ENCODE measurements around the gene GRIK4. TPM values are rescaled to one million over a fixed set of nuclear protein-coding genes. Genes with fewer than 3 reads are reported as not detected.

The GRIK4 gene
- total RNA-seq, 2 experiments from 2014 or later = not detected

DNA sequence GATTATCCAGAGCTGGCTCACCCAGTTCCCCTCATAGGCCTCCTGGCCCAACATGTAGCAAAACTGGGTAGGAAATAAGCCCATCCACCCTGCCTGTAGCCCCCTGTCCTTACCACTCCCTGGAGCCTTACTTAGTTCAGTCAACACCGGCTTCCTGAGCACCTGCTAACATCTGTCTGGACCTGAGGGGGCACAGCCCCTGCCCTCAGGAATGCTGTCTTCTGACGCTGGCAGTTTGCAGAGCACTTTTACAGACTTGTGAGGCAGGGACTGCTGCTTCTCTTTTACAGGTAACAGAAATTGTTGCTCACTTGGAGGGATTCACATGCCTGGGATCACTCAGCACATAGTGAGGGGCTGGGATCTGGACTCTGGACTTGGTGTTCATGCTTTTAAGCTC lies 360.4 kb downstream of the GRIK4 start:
- Mint-ChIP-seq H3K36me3 (ENCODE audit: low read depth) (no peaks in the 10 kb centered on the region), H3K4me3 (no peak overlapping the region), H3K27ac (no peak overlapping the region), H3K9me3 (peaks cover 5% of the 10 kb centered on the region), H3K4me1 (ENCODE audit: low read depth) (no peaks in the 10 kb centered on the region), H3K27me3 (peaks cover 46% of the 10 kb centered on the region)
- no peak overlapping the region for H3K27ac ChIP-seq (ENCODE audit: low read depth in 1 of 2, low read length in 2 of 2)
- intact Hi-C loops (cut with DNase I, micrococcal nuclease) = no loop called here
- ATAC-seq (ENCODE audit: poor library complexity) (no peak), DNase-seq (no peak)
- ChIA-PET POLR2A (no interaction called here), CTCF (no interaction called here)
- TF ChIP-seq, protein P1, sequence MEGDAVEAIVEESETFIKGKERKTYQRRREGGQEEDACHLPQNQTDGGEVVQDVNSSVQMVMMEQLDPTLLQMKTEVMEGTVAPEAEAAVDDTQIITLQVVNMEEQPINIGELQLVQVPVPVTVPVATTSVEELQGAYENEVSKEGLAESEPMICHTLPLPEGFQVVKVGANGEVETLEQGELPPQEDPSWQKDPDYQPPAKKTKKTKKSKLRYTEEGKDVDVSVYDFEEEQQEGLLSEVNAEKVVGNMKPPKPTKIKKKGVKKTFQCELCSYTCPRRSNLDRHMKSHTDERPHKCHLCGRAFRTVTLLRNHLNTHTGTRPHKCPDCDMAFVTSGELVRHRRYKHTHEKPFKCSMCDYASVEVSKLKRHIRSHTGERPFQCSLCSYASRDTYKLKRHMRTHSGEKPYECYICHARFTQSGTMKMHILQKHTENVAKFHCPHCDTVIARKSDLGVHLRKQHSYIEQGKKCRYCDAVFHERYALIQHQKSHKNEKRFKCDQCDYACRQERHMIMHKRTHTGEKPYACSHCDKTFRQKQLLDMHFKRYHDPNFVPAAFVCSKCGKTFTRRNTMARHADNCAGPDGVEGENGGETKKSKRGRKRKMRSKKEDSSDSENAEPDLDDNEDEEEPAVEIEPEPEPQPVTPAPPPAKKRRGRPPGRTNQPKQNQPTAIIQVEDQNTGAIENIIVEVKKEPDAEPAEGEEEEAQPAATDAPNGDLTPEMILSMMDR (IDR thresholded peaks at IDR 0.05) = no peak
- H3K9me3 ChIP-seq (ENCODE audit: control insufficient read depth in 1 of 2, insufficient read depth in 1 of 2, low read length in 2 of 2) = peaks cover 0 to 20% of the 10 kb centered on the region in 2 experiments
- H3K36me3 ChIP-seq (ENCODE audit: insufficient read depth, low read length) = no peaks in the 10 kb centered on the region
- peaks cover 0 to 3% of the 10 kb centered on the region in 2 experiments for H3K27me3 ChIP-seq (ENCODE audit: control insufficient read depth in 1 of 2, insufficient read depth in 2 of 2, low read length in 2 of 2)
- no peaks in the 10 kb centered on the region for H3K4me1 ChIP-seq (ENCODE audit: insufficient read depth, low read length)
- H3K4me3 ChIP-seq (ENCODE audit: low read length) = no peak overlapping the region

DNA sequence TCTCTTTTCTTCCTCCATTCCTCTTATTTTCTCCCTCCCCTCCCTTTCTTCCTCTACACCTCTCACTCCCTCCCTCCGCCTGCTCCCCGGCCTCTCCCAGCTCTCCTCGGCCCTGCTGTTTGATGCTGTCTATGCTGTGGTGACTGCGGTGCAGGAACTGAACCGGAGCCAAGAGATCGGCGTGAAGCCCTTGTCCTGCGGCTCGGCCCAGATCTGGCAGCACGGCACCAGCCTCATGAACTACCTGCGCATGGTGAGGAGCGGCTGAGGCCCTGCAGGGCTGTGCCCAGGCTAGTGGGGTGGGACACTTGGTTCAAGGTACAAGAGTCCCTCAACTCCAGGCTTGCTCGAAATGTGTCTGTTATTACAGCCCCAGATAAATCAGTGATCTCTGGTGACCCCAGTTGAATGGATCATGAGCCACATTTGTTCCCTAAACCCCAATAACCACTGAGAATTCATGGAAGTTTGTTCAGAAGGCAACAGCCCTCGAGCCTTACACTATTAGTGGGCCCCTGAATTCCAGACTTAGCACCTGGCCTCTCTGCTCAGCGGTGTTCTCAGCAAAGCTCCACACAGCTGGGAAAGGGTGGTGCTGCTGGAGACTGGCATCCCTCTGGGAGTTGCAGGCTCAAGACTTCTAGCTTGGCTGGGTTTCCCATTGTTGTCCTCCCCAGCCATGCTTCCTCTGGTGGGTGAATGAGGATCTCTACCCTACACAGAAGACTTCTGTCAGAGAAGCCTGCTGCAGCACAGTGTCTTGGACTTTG lies 362.6 kb downstream of the GRIK4 start:
- H3K4me3 Mint-ChIP-seq = no peak overlapping the region
- Histone ChIP-seq H3K4me1 (ENCODE audit: insufficient read depth, low read length) (no peaks in the 10 kb centered on the region), H3K27ac (ENCODE audit: low read depth in 1 of 2, low read length in 2 of 2) (no peak overlapping the region), H3K36me3 (ENCODE audit: insufficient read depth, low read length) (no peaks in the 10 kb centered on the region), H3K9me3 (ENCODE audit: control insufficient read depth in 1 of 2, insufficient read depth in 1 of 2, low read length in 2 of 2) (peaks cover 0 to 20% of the 10 kb centered on the region in 2 experiments), H3K4me3 (ENCODE audit: low read length) (no peak overlapping the region), H3K27me3 (ENCODE audit: control insufficient read depth in 1 of 2, insufficient read depth in 2 of 2, low read length in 2 of 2) (peaks cover 0 to 3% of the 10 kb centered on the region in 2 experiments)
- H3K36me3 Mint-ChIP-seq (ENCODE audit: low read depth) = no peaks in the 10 kb centered on the region
- H3K27ac Mint-ChIP-seq = no peak overlapping the region
- no peaks in the 10 kb centered on the region for H3K4me1 Mint-ChIP-seq (ENCODE audit: low read depth)
- intact Hi-C loops (cut with DNase I, micrococcal nuclease) = no loop called here
- H3K9me3 Mint-ChIP-seq = peaks cover 5% of the 10 kb centered on the region
- H3K27me3 Mint-ChIP-seq = peaks cover 30% of the 10 kb centered on the region
- DNase-seq (no peak), ATAC-seq (ENCODE audit: poor library complexity) (no peak)
- TF ChIP-seq, protein P1 (IDR thresholded peaks at IDR 0.05) = no peak
- ChIA-PET CTCF (no interaction called here), POLR2A (no interaction called here)

DNA sequence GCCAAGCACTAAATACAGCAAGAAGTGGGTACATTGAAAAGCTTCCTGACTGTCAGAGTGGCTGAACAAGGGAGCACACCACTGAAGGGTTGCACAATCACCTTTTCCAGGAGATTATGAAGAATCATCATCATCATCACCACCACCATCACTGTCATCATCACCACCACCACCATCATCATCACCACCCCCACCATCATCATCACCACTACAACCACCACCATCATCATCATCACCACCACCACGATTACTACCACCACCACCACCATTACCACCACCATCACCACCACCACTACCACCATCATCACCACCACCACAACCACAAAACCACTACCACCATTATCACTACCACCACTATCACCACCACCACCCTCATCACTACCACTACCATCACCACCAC lies 364.4 kb downstream of the GRIK4 start:
- H3K4me1 Mint-ChIP-seq (ENCODE audit: low read depth) = no peaks in the 10 kb centered on the region
- no peaks in the 10 kb centered on the region for H3K4me1 ChIP-seq (ENCODE audit: insufficient read depth, low read length)
- ChIA-PET CTCF (no interaction called here), POLR2A (no interaction called here)
- TF ChIP-seq, protein P1 (IDR thresholded peaks at IDR 0.05) = no peak
- intact Hi-C loops (cut with DNase I, micrococcal nuclease) = no loop called here
- H3K27me3 Mint-ChIP-seq = peaks cover 41% of the 10 kb centered on the region
- H3K4me3 Mint-ChIP-seq = no peak overlapping the region
- no peaks in the 10 kb centered on the region for H3K36me3 Mint-ChIP-seq (ENCODE audit: low read depth)
- no peak overlapping the region for H3K27ac Mint-ChIP-seq
- DNase-seq (no peak), ATAC-seq (ENCODE audit: poor library complexity) (no peak)
- no peaks in the 10 kb centered on the region for H3K36me3 ChIP-seq (ENCODE audit: insufficient read depth, low read length)
- H3K9me3 Mint-ChIP-seq = peaks cover 5% of the 10 kb centered on the region
- H3K27ac ChIP-seq (ENCODE audit: low read depth in 1 of 2, low read length in 2 of 2) = no peak overlapping the region
- H3K9me3 ChIP-seq (ENCODE audit: control insufficient read depth in 1 of 2, insufficient read depth in 1 of 2, low read length in 2 of 2) = peaks cover 0 to 20% of the 10 kb centered on the region in 2 experiments
- peaks cover 0 to 3% of the 10 kb centered on the region in 2 experiments for H3K27me3 ChIP-seq (ENCODE audit: control insufficient read depth in 1 of 2, insufficient read depth in 2 of 2, low read length in 2 of 2)
- H3K4me3 ChIP-seq (ENCODE audit: low read length) = no peak overlapping the region

Measured in CD4-positive, alpha-beta T cell (primary cell).